Loucy (cell line): ENCODE measurements around the gene SF3A1.

Source experiments
- H2AFZ ChIP-seq: fragments of 200-600 bp; sonication (generic); 2 replicates; pipeline ENCODE4 v1.6.0; 2016; ENCODE audit warnings: antibody characterized with exemption, mild to moderate bottlenecking, low read length, moderate library complexity
- H3F3A ChIP-seq: fragments of 200-600 bp; 2 replicates; pipeline ENCODE4 v1.6.0; 2016; ENCODE audit warnings: antibody characterized with exemption, low read depth, mild to moderate bottlenecking
- H3K27me3 ChIP-seq: fragments of 200-600 bp; sonication (generic); 2 replicates; pipeline ENCODE4 v1.6.1; 2014; ENCODE audit warnings: low read length, mild to moderate bottlenecking; ENCODE audit not compliant: insufficient read depth, poor library complexity, severe bottlenecking
- H3K36me3 ChIP-seq: fragments of 200-600 bp; sonication (generic); 2 replicates; pipeline ENCODE4 v1.6.1; 2016; ENCODE audit warnings: low read length; ENCODE audit not compliant: insufficient read depth
- H3K4me1 ChIP-seq: fragments of 200-600 bp; sonication (generic); 2 replicates; pipeline ENCODE4 v1.5.1; 2014; ENCODE audit warnings: low read length, mild to moderate bottlenecking; ENCODE audit not compliant: insufficient read depth, poor library complexity, severe bottlenecking
- H3K4me2 ChIP-seq: fragments of 200-600 bp; sonication (generic); 2 replicates; pipeline ENCODE4 v1.6.0; 2014; ENCODE audit warnings: antibody characterized with exemption, low read length, low read depth, mild to moderate bottlenecking; ENCODE audit not compliant: poor library complexity, severe bottlenecking
- H3K4me3 ChIP-seq: fragments of 200-600 bp; sonication (generic); 2 replicates; pipeline ENCODE4 v1.5.1; 2014; ENCODE audit warnings: low read length, mild to moderate bottlenecking, mixed read lengths; ENCODE audit not compliant: poor library complexity, severe bottlenecking
- H3K79me2 ChIP-seq: fragments of 200-600 bp; sonication (generic); 2 replicates; pipeline ENCODE4 v1.6.1; 2014; ENCODE audit warnings: low read length; ENCODE audit not compliant: insufficient read depth
- H3K9ac ChIP-seq: fragments of 200-600 bp; sonication (generic); 2 replicates; pipeline ENCODE4 v1.6.0; 2014; ENCODE audit warnings: mild to moderate bottlenecking, low read depth, low read length, moderate library complexity; ENCODE audit not compliant: poor library complexity, severe bottlenecking
- H3K9me2 ChIP-seq: fragments of 200-600 bp; sonication (generic); replicated peaks from 2 replicates; pipeline ENCODE4 v1.6.1; 2016; ENCODE audit warnings: low read depth, low read length, mixed read lengths
- H3K9me3 ChIP-seq: fragments of 200-600 bp; sonication (generic); 2 replicates; pipeline ENCODE4 v1.6.1; 2014; ENCODE audit warnings: mild to moderate bottlenecking, antibody characterized with exemption, low read length, low read depth; ENCODE audit not compliant: insufficient read depth
- H4K20me1 ChIP-seq: fragments of 200-600 bp; sonication (generic); 2 replicates; pipeline ENCODE4 v1.6.0; 2014; ENCODE audit warnings: antibody characterized with exemption, low read length, mild to moderate bottlenecking; ENCODE audit not compliant: insufficient read depth, poor library complexity, severe bottlenecking
- CTCF ChIP-seq: fragments of 200-600 bp; sonication (generic); conservative IDR thresholded peaks from 2 replicates; pipeline ENCODE4 v1.5.1; 2014; ENCODE audit warnings: mild to moderate bottlenecking, antibody characterized with exemption, low read length
- EZH2phosphoT487 ChIP-seq: fragments of 200-600 bp; IDR thresholded peaks from 2 replicates; pipeline ENCODE4 v1.6.1; 2018; ENCODE audit warnings: antibody characterized with exemption, mild to moderate bottlenecking, moderate library complexity, borderline replicate concordance

The SF3A1 gene

DNA sequence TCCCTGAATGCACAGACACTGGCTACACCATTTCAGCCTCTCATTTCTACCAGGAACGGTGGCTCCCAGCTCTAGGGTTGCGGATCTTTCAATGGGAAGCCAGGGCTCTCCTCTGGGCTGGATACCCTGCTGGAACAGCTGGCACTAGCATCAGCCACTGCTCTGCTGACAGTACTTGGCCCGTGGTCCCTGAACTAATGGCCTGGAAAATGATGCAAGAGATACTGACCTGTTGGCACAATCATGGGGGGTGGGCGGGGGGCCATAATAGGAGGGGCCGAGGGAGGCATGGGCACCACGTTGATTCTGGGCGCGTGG lies 19.3 kb downstream of the SF3A1 start:
- Histone ChIP-seq H3K79me2 (no peaks in the 10 kb centered on the region), H3K4me2 (no peak overlapping the region), H3K36me3 (peaks cover 99% of the 10 kb centered on the region), H4K20me1 (no peaks in the 10 kb centered on the region), H3K9ac (no peak overlapping the region), H3K4me1 (peaks cover 7% of the 10 kb centered on the region), H3K9me3 (no peaks in the 10 kb centered on the region), H3K27me3 (no peaks in the 10 kb centered on the region), H3F3A (peaks cover 4% of the 10 kb centered on the region; the same call in 1 of the 2 replicates), H3K4me3 (no peak overlapping the region), H2AFZ (no peak overlapping the region), H3K9me2 (no peaks in the 10 kb centered on the region)
- TF ChIP-seq CTCF (no peak), EZH2phosphoT487 (no peak)

DNA sequence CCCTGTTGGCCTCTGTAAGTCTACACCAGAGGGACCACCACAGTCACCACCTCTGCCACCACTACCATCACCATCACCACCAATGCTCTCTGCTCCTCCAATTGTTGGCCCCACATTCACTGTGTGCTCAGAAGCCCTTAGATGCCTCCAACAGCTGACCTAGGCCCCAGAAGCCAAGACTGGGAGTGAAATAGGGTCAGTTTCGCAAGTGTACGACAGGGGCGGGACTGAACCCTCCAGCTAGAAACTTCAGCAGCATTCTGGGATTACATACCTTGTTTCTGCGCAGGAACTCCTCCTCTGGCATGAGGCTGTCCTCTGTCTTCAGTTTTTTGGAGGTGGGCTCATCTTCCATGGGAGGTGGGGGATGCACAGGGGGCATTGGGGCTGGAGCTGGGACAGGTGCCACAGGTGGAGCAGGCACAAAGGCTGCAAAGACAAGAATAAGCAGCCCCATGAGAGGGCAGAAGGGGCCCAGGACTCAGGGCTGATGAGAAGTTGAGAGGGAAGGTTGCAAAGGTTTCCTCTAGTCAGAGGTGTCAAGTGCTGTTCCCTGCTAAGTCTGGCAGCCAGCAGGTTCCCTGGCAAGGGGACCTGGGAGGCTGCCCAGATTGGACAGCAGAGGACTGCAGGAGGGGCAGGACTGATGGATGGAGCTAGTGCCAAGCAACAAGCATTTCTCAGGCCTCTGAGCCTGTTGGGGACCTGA lies 19.8 kb downstream of the SF3A1 start:
- Histone ChIP-seq H4K20me1 (no peaks in the 10 kb centered on the region), H3K27me3 (no peaks in the 10 kb centered on the region), H3K36me3 (peaks cover 97% of the 10 kb centered on the region), H3K79me2 (no peaks in the 10 kb centered on the region), H3K9me2 (no peaks in the 10 kb centered on the region), H3K4me3 (no peak overlapping the region), H3K4me1 (peaks cover 7% of the 10 kb centered on the region), H2AFZ (no peak overlapping the region), H3K9ac (no peak overlapping the region), H3K9me3 (no peaks in the 10 kb centered on the region), H3F3A (peaks cover 7% of the 10 kb centered on the region; the same call in 1 of the 2 replicates), H3K4me2 (no peak overlapping the region)
- TF ChIP-seq CTCF: no peak
- TF ChIP-seq EZH2phosphoT487: no peak

DNA sequence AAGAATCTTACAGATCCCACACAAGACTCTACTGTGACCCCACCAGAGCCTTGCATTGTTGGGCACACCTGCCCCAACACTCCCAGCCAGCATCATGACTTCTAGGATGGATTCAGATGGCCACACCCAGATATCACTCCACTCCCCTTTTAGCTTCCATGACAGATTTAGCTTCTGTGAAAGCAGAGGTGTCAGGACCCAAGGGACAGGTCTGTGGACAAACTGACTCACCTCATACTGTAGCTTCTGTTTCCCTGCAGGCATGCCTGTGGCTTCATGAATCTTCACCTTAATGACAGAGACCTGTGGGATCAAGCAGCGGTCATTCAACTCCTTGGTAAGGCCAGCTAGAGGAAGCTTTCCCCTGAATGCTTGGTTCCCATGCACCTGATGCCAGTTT lies 21.5 kb downstream of the SF3A1 start:
- H3K36me3 ChIP-seq: peaks cover 87% of the 10 kb centered on the region

DNA sequence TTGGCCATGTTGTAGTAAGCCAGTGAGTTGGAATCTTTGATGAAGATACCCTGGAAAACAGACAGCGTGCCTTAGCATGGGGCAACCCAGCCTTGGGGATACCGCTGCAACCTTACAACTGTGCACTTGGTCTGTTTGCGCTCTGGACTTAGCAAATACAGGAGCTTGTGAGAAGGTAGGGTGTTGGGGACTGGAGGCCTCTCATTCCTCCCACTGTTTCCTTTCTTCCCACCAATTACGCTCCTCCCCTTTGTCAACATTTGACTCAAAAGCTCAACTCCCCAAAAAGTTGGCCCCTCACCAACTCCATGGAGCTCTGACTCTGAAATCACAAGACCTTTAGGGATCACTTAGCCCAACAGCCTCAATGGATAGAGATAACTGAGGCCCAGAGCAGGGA lies 22.0 kb downstream of the SF3A1 start:
- no peak for TF ChIP-seq EZH2phosphoT487
- no peak for TF ChIP-seq CTCF
- Histone ChIP-seq H3K27me3 (no peaks in the 10 kb centered on the region), H3K36me3 (peaks cover 81% of the 10 kb centered on the region)

More for the DNA sequence above, 21.5 kb downstream of the SF3A1 start:
- Histone ChIP-seq H3K4me1 (peaks cover 7% of the 10 kb centered on the region), H2AFZ (no peak overlapping the region), H3K9ac (no peak overlapping the region), H3K4me2 (no peak overlapping the region), H3K27me3 (no peaks in the 10 kb centered on the region), H3F3A (peaks cover 7% of the 10 kb centered on the region; the same call in 1 of the 2 replicates), H3K9me2 (no peaks in the 10 kb centered on the region), H3K9me3 (no peaks in the 10 kb centered on the region), H4K20me1 (no peaks in the 10 kb centered on the region), H3K4me3 (no peak overlapping the region), H3K79me2 (no peaks in the 10 kb centered on the region)
- TF ChIP-seq EZH2phosphoT487: no peak

More for the DNA sequence above, 22.0 kb downstream of the SF3A1 start:
- Histone ChIP-seq H3K4me3 (no peak overlapping the region), H3K9ac (no peak overlapping the region), H3K79me2 (no peaks in the 10 kb centered on the region), H3K4me2 (no peak overlapping the region), H3K4me1 (peaks cover 7% of the 10 kb centered on the region), H3K9me3 (no peaks in the 10 kb centered on the region), H3K9me2 (no peaks in the 10 kb centered on the region), H3F3A (peaks cover 7% of the 10 kb centered on the region; the same call in 1 of the 2 replicates), H2AFZ (no peak overlapping the region), H4K20me1 (no peaks in the 10 kb centered on the region)
